Thoracic aorta (tissue), 2 donors: ENCODE results near the gene IL5. TPM values are rescaled to one million over a fixed set of nuclear protein-coding genes. Genes with fewer than 3 reads are reported as not detected.
"Not testable (repeated sequence)": the region's sequence is repeated elsewhere in the genome, so short reads cannot be mapped to it uniquely, and the experiment has no call there.

Source experiments
- ATAC-seq: fragments of 150-250 bp; one replicate; pipeline ENCODE4 v1.8.0; 2017; ENCODE audit warnings: low read depth; ENCODE audit not compliant: insufficient number of reproducible peaks, low FRiP score
- DNase-seq: peaks from one replicate; pipeline ENCODE4 v3.0.0-alpha.2; 2020; ENCODE audit warnings: low spot score
- H3K27ac ChIP-seq, 2 donors: fragments of 200-600 bp; sonication (generic); 1 replicate in 1 of 2; 2 replicates in 1 of 2; pipeline ENCODE4 v1.5.1; 2016; ENCODE audit warnings: mild to moderate bottlenecking in 2 of 2, moderate library complexity in 2 of 2
- H3K27me3 ChIP-seq: fragments of 200-600 bp; sonication (generic); replicated peaks from 2 replicates; pipeline ENCODE4 v1.6.0; 2016; ENCODE audit warnings: mild to moderate bottlenecking; ENCODE audit not compliant: insufficient read depth
- H3K36me3 ChIP-seq: fragments of 200-600 bp; sonication (generic); one replicate; pipeline ENCODE4 v1.5.1; 2016
- H3K4me1 ChIP-seq, 2 donors: fragments of 200-600 bp; sonication (generic); 1 replicate in 1 of 2; 2 replicates in 1 of 2; pipeline versions ENCODE4 v1.5.1 to v1.6.0; 2016; ENCODE audit warnings: low read depth in 2 of 2, mild to moderate bottlenecking in 1 of 2; ENCODE audit not compliant: control insufficient read depth in 1 of 2
- H3K4me3 ChIP-seq: fragments of 200-600 bp; sonication (generic); 2 replicates; pipeline ENCODE4 v1.5.1; 2016; ENCODE audit warnings: mild to moderate bottlenecking
- H3K9me3 ChIP-seq: fragments of 200-600 bp; sonication (generic); 2 replicates; pipeline ENCODE4 v1.5.1; 2016
- total RNA-seq, 2 donors: library from RNA; depleted of rRNA; stranded (reverse); fragments of >200 nt; gene quantifications; one replicate each; pipeline versions ENCODE4 v1.1.0 to v1.2.3, GENCODE V29; 2016
- TF ChIP-seq, protein P1 (sequence below): fragments of 200-600 bp; sonication (generic); IDR thresholded peaks from one replicate; pipeline ENCODE4 v1.5.1; 2019; ENCODE audit warnings: antibody characterized with exemption

IL5 gene
- total RNA-seq, 2 donors from 2014 or later = not detected

GRCh38 chr5:132576123-132576522, 32.8 kb upstream of the IL5 start:
- no peaks in the 10 kb centered on the region for H3K4me1 ChIP-seq
- no peak overlapping the region for H3K27ac ChIP-seq
- no peak for DNase-seq
- TF ChIP-seq, protein P1, sequence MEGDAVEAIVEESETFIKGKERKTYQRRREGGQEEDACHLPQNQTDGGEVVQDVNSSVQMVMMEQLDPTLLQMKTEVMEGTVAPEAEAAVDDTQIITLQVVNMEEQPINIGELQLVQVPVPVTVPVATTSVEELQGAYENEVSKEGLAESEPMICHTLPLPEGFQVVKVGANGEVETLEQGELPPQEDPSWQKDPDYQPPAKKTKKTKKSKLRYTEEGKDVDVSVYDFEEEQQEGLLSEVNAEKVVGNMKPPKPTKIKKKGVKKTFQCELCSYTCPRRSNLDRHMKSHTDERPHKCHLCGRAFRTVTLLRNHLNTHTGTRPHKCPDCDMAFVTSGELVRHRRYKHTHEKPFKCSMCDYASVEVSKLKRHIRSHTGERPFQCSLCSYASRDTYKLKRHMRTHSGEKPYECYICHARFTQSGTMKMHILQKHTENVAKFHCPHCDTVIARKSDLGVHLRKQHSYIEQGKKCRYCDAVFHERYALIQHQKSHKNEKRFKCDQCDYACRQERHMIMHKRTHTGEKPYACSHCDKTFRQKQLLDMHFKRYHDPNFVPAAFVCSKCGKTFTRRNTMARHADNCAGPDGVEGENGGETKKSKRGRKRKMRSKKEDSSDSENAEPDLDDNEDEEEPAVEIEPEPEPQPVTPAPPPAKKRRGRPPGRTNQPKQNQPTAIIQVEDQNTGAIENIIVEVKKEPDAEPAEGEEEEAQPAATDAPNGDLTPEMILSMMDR = no peak
- no peaks in the 10 kb centered on the region for H3K9me3 ChIP-seq
- H3K36me3 ChIP-seq = peaks cover 21% of the 10 kb centered on the region
- H3K27me3 ChIP-seq = no peaks in the 10 kb centered on the region
- ATAC-seq = no peak
- no peak overlapping the region for H3K4me3 ChIP-seq

DNA sequence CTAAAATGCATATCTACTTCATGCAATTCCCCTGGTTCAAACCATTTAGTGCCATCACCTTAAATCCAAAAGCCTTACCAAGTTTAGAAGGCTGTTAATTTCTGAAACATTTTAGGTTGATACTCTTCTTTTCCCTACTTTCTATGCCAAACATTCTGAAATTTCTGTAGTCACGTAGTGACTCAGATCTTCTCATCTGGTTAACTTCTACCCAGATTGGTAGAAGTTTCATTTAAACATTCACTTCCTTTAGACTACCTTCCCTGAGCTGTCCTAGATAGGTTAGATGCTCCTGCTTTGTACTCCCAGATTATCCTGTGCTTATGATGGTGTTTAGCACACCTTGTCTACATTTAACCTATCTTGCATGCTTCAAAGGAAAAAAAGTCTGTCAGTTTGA, 23.3 kb upstream of the IL5 start:
- DNase-seq (no peak), ATAC-seq (no peak)
- peaks cover 7% of the 10 kb centered on the region for H3K36me3 ChIP-seq
- H3K9me3 ChIP-seq = no peaks in the 10 kb centered on the region
- H3K27me3 ChIP-seq = no peaks in the 10 kb centered on the region
- H3K4me1 ChIP-seq = no peaks in the 10 kb centered on the region
- TF ChIP-seq, protein P1 = no peak
- H3K27ac ChIP-seq = no peak overlapping the region
- H3K4me3 ChIP-seq = no peak overlapping the region

- not testable (repeated sequence) for ATAC-seq, H3K36me3 ChIP-seq, DNase-seq, H3K27me3 ChIP-seq, H3K27ac ChIP-seq, H3K4me3 ChIP-seq, H3K4me1 ChIP-seq, H3K9me3 ChIP-seq
These were observed 21.2 kb upstream of the IL5 start for GRCh38 chr5:132564555-132564954.

- Histone ChIP-seq H3K27ac (no peak overlapping the region), H3K4me3 (no peak overlapping the region), H3K4me1 (peaks cover 12 to 14% of the 10 kb centered on the region in 2 donors), H3K36me3 (peaks cover 7% of the 10 kb centered on the region), H3K9me3 (no peaks in the 10 kb centered on the region), H3K27me3 (no peaks in the 10 kb centered on the region)
- TF ChIP-seq, protein P1 = no peak
- ATAC-seq = no peak
- no peak for DNase-seq
These were observed 18.3 kb upstream of the IL5 start for GRCh38 chr5:132561601-132562000.

DNA sequence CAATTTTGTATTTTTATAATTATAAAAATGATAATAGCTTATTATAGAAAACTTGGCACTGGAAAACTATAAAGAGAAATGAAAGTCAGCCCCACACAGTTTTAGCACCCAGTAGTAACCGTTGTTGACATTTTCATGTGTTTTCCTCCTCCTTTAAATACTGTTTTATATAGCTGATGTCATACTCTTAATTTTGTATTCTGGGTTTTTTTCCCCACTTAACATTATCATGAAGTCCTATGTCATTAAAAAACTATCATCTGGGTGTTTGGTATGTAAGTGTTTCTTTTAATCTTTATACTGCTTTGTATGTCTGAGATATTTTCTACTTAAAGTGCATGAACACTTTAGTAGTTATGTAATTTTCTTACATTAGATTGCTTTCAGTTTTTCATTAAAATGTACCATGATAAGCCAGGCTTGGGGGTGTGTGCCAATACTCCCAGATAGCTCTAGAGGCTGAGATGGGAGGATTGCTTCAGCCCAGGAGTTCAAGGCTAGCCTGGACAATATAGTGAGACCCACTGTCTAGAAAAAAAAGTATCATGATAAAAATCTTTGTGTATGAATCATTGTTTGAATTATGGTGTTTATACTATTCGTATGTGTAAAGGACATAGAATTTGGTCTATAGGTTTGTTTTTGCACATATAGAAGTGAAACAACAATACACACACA, 16.2 kb upstream of the IL5 start:
- H3K36me3 ChIP-seq = peaks cover 7% of the 10 kb centered on the region
- DNase-seq = no peak
- H3K9me3 ChIP-seq = no peaks in the 10 kb centered on the region
- H3K4me1 ChIP-seq = peaks cover 12 to 14% of the 10 kb centered on the region in 2 donors
- H3K27me3 ChIP-seq = no peaks in the 10 kb centered on the region
- H3K4me3 ChIP-seq = no peak overlapping the region
- ATAC-seq = no peak
- TF ChIP-seq, protein P1 = no peak
- no peak overlapping the region for H3K27ac ChIP-seq
